H9 (cell line): ENCODE data around the gene MCRIP2. TPM values are rescaled to one million over a fixed set of nuclear protein-coding genes. Genes with fewer than 3 reads are reported as not detected.

Experiments used
- DNase-seq: peaks from one replicate; pipeline ENCODE4 v3.0.0-alpha.2; 2017
- H2AFZ ChIP-seq: one replicate; pipeline ENCODE4 v1.6.1; 2013; ENCODE audit warnings: mild to moderate bottlenecking, low read length, control low read depth, moderate library complexity
- H2AK5ac ChIP-seq: 2 replicates; pipeline ENCODE4 v1.6.1; 2013; ENCODE audit warnings: low read length, control low read depth, mixed read lengths; ENCODE audit not compliant: insufficient read length
- H2BK120ac ChIP-seq: one replicate; pipeline ENCODE4 v1.6.1; 2013; ENCODE audit warnings: low read depth, mild to moderate bottlenecking, low read length, control low read depth, inconsistent platforms; ENCODE audit not compliant: poor library complexity, severe bottlenecking
- H2BK12ac ChIP-seq: 2 replicates; pipeline ENCODE4 v1.6.1; 2013; ENCODE audit warnings: low read length, control low read depth, mixed read lengths, low read depth; ENCODE audit not compliant: insufficient read length
- H2BK15ac ChIP-seq: 2 replicates; pipeline ENCODE4 v1.6.1; 2013; ENCODE audit warnings: low read depth, low read length, control low read depth
- H2BK20ac ChIP-seq: one replicate; pipeline ENCODE4 v1.6.1; 2013; ENCODE audit warnings: low read depth, mild to moderate bottlenecking, low read length, control low read depth, inconsistent platforms; ENCODE audit not compliant: poor library complexity, severe bottlenecking
- H2BK5ac ChIP-seq: 2 replicates; pipeline ENCODE4 v1.6.1; 2013; ENCODE audit warnings: low read length, control low read depth, mixed read lengths; ENCODE audit not compliant: insufficient read length
- H3K14ac ChIP-seq: 2 replicates; pipeline ENCODE4 v1.6.1; 2013; ENCODE audit warnings: low read length, control low read depth; ENCODE audit not compliant: insufficient read depth
- H3K18ac ChIP-seq: 2 replicates; pipeline ENCODE4 v1.6.1; 2013; ENCODE audit warnings: low read depth, mild to moderate bottlenecking, mixed read lengths, low read length, control low read depth; ENCODE audit not compliant: insufficient read length
- H3K23ac ChIP-seq: 2 replicates; pipeline ENCODE4 v1.6.1; 2013; ENCODE audit warnings: low read length, control low read depth, mixed read lengths, low read depth; ENCODE audit not compliant: insufficient read length
- H3K23me2 ChIP-seq: 2 replicates; pipeline ENCODE4 v1.6.1; 2013; ENCODE audit warnings: low read depth, mild to moderate bottlenecking, mixed read lengths, low read length, control low read depth; ENCODE audit not compliant: insufficient read length, poor library complexity, severe bottlenecking
- H3K27ac ChIP-seq: 2 replicates; pipeline ENCODE4 v1.5.1; 2013; ENCODE audit warnings: low read length, control low read depth, mixed read lengths, low read depth; ENCODE audit not compliant: insufficient read length
- H3K27me3 ChIP-seq: 2 replicates; pipeline ENCODE4 v1.6.1; 2013; ENCODE audit warnings: low read length, control low read depth, inconsistent platforms; ENCODE audit not compliant: insufficient read depth
- H3K4ac ChIP-seq: 2 replicates; pipeline ENCODE4 v1.6.1; 2013; ENCODE audit warnings: low read depth, mild to moderate bottlenecking, control low read depth, inconsistent platforms, low read length, moderate library complexity
- H3K4me1 ChIP-seq: 2 replicates; pipeline ENCODE4 v1.6.1; 2013; ENCODE audit warnings: low read length, control low read depth, inconsistent platforms; ENCODE audit not compliant: insufficient read depth
- H3K4me2 ChIP-seq: 2 replicates; pipeline ENCODE4 v1.6.1; 2013; ENCODE audit warnings: low read length, control low read depth, mixed read lengths; ENCODE audit not compliant: insufficient read length, insufficient read depth
- H3K56ac ChIP-seq: 2 replicates; pipeline ENCODE4 v1.6.1; 2013; ENCODE audit warnings: low read depth, mild to moderate bottlenecking, mixed read lengths, low read length, control low read depth; ENCODE audit not compliant: insufficient read length
- H3K79me1 ChIP-seq: 2 replicates; pipeline ENCODE4 v1.6.1; 2013; ENCODE audit warnings: low read depth, mild to moderate bottlenecking, moderate library complexity, low read length, control low read depth, inconsistent platforms; ENCODE audit not compliant: insufficient read depth, poor library complexity, severe bottlenecking
- H3K79me2 ChIP-seq: 2 replicates; pipeline ENCODE4 v1.6.1; 2013; ENCODE audit warnings: low read length, control low read depth, inconsistent platforms; ENCODE audit not compliant: insufficient read depth
- H3K9ac ChIP-seq: 2 replicates; pipeline ENCODE4 v1.6.1; 2013; ENCODE audit warnings: low read length, control low read depth, mixed read lengths; ENCODE audit not compliant: insufficient read length; ENCODE audit errors: extremely low read depth
- H3K9me3 ChIP-seq: one replicate; pipeline ENCODE4 v1.6.1; 2013; ENCODE audit warnings: low read depth, low read length, inconsistent platforms; ENCODE audit not compliant: control insufficient read depth
- H3T11ph ChIP-seq: one replicate; pipeline ENCODE4 v1.6.1; 2013; ENCODE audit warnings: mild to moderate bottlenecking, low read length, control low read depth, inconsistent platforms
- H4K20me1 ChIP-seq: one replicate; pipeline ENCODE4 v1.6.1; 2013; ENCODE audit not compliant: control insufficient read depth, insufficient read length, insufficient read depth
- H4K5ac ChIP-seq: 2 replicates; pipeline ENCODE4 v1.6.1; 2013; ENCODE audit warnings: low read depth, mild to moderate bottlenecking, mixed read lengths, low read length, control low read depth; ENCODE audit not compliant: insufficient read length
- H4K8ac ChIP-seq: replicated peaks from 2 replicates; pipeline ENCODE4 v1.6.1; 2013; ENCODE audit warnings: low read length, control low read depth, mixed read lengths, low read depth; ENCODE audit not compliant: insufficient read length
- H4K91ac ChIP-seq: 2 replicates; pipeline ENCODE4 v1.6.1; 2013; ENCODE audit warnings: low read depth, mild to moderate bottlenecking, moderate library complexity, mixed read lengths, low read length, control low read depth; ENCODE audit not compliant: insufficient read length
- H3K27ac Mint-ChIP-seq, 3 experiments: 2 replicates in 2 of 3; 3 replicates in 1 of 3; pipeline ENCODE4 v1.8.0; 2020 to 2021; ENCODE audit warnings: mixed read lengths in 3 of 3, mild to moderate bottlenecking in 1 of 3, moderate library complexity in 1 of 3
- H3K27me3 Mint-ChIP-seq: 2 replicates; pipeline ENCODE4 v1.8.0; 2021; ENCODE audit warnings: low read depth, mild to moderate bottlenecking, moderate library complexity, mixed read lengths
- H3K36me3 Mint-ChIP-seq, 3 experiments: 2 replicates in 2 of 3; 3 replicates in 1 of 3; pipeline ENCODE4 v1.8.0; 2020 to 2021; ENCODE audit warnings: low read depth in 3 of 3, mixed read lengths in 3 of 3; ENCODE audit not compliant: insufficient read depth in 1 of 3
- H3K4me1 Mint-ChIP-seq, 2 experiments: 2 replicates each; pipeline ENCODE4 v1.8.0; 2020; ENCODE audit warnings: mixed read lengths in 2 of 2
- H3K4me3 Mint-ChIP-seq, 2 experiments: 2 replicates in 1 of 2; 3 replicates in 1 of 2; pipeline ENCODE4 v1.8.0; 2020 to 2021; ENCODE audit warnings: mild to moderate bottlenecking in 2 of 2, mixed read lengths in 2 of 2, moderate library complexity in 1 of 2
- H3K9me3 Mint-ChIP-seq, 2 experiments: 2 replicates in 1 of 2; 3 replicates in 1 of 2; pipeline ENCODE4 v1.8.0; 2020; ENCODE audit warnings: mild to moderate bottlenecking in 2 of 2, mixed read lengths in 2 of 2, moderate library complexity in 1 of 2
- WGBS: extraction: QIAGEN DNeasy Blood & Tissue Kit; methylation state at CpG from one replicate; pipeline ENCODE4 v1.1.7; 2013; ENCODE audit warnings: missing lambda C conversion rate, low lambda C conversion rate, mixed read lengths; ENCODE audit not compliant: insufficient read length; ENCODE audit errors: extremely low coverage; 5-methylcytosine and 5-hydroxymethylcytosine counted together
- total RNA-seq: library from RNA; stranded (reverse); gene quantifications from 2 replicates; pipeline ENCODE4 v1.2.1, GENCODE V29; 2021
- TF ChIP-seq, protein P1 (sequence below): fragments of 200-600 bp; sonication (generic); conservative IDR thresholded peaks from 3 replicates; pipeline ENCODE4 v1.8.0; 2021; ENCODE audit warnings: antibody characterized with exemption, mild to moderate bottlenecking

MCRIP2 gene
- total RNA-seq, 1 experiment from 2014 or later = 52.5 TPM

DNA sequence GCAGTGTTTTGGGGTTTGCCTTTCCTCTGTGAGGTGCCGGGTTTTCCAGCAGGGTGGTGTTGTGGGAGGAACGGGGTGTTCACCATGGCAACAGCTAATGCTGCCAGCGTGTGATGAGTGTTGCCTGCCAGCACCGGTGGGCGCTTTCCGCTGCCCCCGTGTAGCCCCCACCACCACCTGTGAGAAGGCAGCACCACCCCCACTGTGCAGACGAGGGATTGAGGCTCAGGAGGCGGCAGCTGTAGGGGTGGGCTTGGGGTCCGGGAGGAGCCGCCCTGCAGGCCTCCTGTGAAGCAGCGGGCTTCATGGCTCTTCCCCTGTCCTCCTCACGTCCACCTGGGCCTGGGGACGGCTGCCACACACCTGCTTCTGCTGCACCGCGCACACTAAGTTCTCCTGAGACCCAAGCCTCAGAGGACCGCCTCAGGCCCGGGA lies 46.5 kb upstream of the MCRIP2 start:
- no peak overlapping the region for H3K14ac ChIP-seq
- H3K9ac ChIP-seq = no peak overlapping the region
- no peak overlapping the region for H3K27ac Mint-ChIP-seq
- no peak overlapping the region for H3K56ac ChIP-seq
- H3K4me3 Mint-ChIP-seq = no peak overlapping the region
- H3K23ac ChIP-seq = no peak overlapping the region
- no peak overlapping the region for H4K91ac ChIP-seq
- DNase-seq = no peak
- peaks cover 3% of the 10 kb centered on the region for H3K79me1 ChIP-seq
- no peak overlapping the region for H3K18ac ChIP-seq
- H3K27me3 ChIP-seq = no peaks in the 10 kb centered on the region; the same call in 1 of the 2 replicates
- no peak overlapping the region for H3T11ph ChIP-seq
- no peaks in the 10 kb centered on the region for H3K4me1 ChIP-seq
- TF ChIP-seq, protein P1, sequence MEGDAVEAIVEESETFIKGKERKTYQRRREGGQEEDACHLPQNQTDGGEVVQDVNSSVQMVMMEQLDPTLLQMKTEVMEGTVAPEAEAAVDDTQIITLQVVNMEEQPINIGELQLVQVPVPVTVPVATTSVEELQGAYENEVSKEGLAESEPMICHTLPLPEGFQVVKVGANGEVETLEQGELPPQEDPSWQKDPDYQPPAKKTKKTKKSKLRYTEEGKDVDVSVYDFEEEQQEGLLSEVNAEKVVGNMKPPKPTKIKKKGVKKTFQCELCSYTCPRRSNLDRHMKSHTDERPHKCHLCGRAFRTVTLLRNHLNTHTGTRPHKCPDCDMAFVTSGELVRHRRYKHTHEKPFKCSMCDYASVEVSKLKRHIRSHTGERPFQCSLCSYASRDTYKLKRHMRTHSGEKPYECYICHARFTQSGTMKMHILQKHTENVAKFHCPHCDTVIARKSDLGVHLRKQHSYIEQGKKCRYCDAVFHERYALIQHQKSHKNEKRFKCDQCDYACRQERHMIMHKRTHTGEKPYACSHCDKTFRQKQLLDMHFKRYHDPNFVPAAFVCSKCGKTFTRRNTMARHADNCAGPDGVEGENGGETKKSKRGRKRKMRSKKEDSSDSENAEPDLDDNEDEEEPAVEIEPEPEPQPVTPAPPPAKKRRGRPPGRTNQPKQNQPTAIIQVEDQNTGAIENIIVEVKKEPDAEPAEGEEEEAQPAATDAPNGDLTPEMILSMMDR = no peak
- H2BK5ac ChIP-seq = no peak overlapping the region
- no peak overlapping the region for H3K4ac ChIP-seq
- no peak overlapping the region for H2BK20ac ChIP-seq
- H3K4me1 Mint-ChIP-seq = peaks cover 10% of the 10 kb centered on the region in 2 experiments
- H4K5ac ChIP-seq = no peak overlapping the region
- H3K9me3 ChIP-seq = no peaks in the 10 kb centered on the region
- H4K8ac ChIP-seq = no peak overlapping the region
- no peak overlapping the region for H2BK15ac ChIP-seq
- no peak overlapping the region for H2AK5ac ChIP-seq
- no peak overlapping the region for H3K4me2 ChIP-seq
- H4K20me1 ChIP-seq = no peaks in the 10 kb centered on the region
- H2BK12ac ChIP-seq = no peak overlapping the region
- H3K27me3 Mint-ChIP-seq = peaks cover 26% of the 10 kb centered on the region
- no peaks in the 10 kb centered on the region for H3K23me2 ChIP-seq
- H3K27ac ChIP-seq = no peak overlapping the region
- no peak overlapping the region for H2AFZ ChIP-seq
- peaks cover 9 to 28% (median 27%) of the 10 kb centered on the region in 3 experiments; a peak in 6 of 7 replicates for H3K36me3 Mint-ChIP-seq
- no peak overlapping the region for H2BK120ac ChIP-seq
- H3K9me3 Mint-ChIP-seq = peaks cover 0 to 3% of the 10 kb centered on the region in 2 experiments; a peak in 1 of 5 replicates
- H3K79me2 ChIP-seq = no peaks in the 10 kb centered on the region; the same call in 1 of the 2 replicates
- WGBS = no CpG with 5 or more reads among the region's 18 CpGs
